Measurements from ENCODE around the gene ICAM2.
A peak's percentile ranks its signal among the peaks of the same experiment; 100 is the strongest.
"Not testable (repeated sequence)": the region's sequence is repeated elsewhere in the genome, so short reads cannot be mapped to it uniquely, and the experiment has no call there.

Gene ICAM2

DNA sequence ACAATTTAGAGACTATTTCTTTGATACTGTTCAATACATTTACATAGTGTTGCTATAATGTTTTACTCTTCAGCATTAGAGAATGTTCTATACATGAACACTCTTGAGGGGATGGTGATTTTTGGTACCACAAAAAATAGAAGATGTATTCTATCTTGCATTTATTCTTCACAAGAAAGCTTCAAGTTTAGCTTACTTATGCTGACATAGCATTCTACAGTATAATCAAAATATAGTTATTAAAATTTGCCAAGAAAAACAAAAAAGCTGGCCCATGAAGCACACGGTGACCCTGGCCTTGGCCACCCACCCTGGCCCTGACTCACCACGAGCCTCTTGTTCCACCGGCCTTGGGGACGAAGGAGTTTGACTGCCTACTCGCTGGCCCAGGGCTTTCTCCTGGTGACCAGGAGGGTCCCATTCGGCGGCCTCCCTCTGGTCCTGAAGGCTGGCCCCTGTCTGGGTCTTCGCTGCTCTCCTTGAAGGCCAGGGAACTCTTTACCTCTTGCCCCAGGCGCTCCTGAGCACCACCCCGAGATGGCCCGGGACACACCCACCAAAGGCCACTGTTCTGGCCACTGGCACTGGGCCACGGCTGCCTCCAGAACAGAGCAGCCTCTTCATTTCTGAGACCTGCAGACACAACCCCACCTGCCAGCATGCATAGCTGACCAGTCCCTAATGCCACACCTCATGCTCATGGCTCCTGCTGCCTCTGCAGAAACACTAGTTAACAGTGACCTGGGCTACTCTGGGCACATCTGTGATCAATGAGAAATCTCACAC, 22.5 kb upstream of the ICAM2 start:
- DNase-seq = no peak

DNA sequence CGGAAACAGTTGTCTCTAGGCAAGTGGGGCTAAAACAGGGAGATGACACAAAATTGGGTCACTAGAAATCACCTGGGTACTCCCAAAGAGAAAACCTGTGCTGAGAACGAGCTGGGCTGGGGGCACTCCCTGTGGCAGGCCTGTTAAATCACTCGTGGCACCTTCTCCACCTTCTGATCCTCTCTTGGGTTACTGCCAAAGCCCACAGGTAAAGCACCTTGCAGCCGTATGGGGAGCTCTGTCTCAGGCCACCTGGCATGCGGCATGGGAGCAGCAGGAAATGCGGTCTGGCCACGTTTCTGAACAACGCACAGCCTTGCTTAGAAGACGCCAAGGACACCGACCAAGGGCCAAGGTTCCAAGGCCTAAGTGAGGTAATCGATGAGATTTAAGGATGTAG, 21.5 kb upstream of the ICAM2 start:
- DNase-seq = no peak

DNA sequence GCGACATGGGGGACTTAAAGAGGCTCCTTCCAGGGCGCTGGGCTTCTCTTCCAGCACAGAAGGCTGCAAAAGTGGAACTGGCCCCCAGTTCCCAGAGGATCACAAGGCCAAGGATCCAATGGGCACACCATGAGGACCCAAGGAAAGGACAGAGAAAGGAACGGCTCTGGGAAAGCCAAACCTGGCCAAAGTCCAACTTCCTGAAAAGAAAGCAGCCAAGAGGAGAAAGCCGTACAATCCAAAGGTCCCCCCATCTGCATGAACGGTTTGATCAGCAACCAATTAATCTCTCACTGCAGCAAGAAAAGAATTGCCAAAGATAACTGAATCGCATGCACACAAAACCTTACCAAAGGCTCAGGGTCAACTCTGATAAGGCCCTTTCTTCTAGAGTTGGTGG, 19.8 kb upstream of the ICAM2 start:
- no peak for DNase-seq

DNA sequence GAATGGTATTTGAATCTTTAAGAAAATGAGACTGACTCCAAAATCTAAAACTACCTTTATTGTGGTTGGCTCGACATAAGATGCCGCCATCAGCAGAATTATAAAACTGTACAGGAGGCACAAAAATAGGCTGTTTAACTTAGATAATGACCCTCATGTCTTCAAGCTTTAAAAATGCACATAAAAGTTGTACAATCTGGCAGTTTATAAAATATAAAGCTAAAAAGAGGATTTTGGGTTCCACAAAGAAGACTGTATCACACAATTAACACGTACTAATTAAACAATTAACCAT, 18.6 kb upstream of the ICAM2 start:
- no peak for DNase-seq

DNA sequence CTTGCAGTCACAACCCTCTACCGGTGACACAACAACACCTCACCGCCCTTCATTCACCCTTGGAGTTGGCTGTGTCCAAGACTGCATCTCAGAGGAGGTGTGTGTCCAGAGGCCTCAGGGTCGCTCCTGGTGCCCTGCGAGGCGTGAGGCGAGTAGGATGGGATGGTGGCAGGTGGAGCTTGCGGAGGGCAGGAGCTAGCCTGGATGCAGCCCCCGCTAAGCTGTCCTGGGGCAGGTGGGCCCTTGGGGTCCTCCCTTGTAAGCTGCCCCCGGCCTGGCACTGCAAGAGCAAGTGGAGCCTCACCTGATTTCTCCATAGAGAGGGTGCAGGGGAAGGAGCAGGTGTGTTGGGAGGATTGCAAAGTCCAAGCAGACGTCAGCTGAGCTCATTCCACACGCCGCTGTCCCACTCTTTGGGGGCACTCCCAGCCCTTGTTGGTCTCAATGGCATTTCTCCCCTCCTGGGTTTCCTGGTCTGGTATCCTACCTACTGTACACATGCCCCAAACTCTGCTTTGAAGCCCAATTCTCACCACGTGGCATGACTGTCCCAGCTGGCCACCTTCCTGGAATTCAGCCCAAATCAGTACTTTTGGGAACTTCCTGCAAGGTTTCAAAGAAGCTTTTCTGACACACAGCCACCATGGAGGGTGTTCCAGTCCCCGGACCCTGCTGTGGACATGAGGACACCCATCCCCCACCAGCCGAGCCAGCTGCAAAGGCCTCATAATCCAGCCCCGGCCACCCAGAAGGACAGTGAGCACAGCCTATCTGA, 18.1 kb upstream of the ICAM2 start:
- no peak for DNase-seq

DNA sequence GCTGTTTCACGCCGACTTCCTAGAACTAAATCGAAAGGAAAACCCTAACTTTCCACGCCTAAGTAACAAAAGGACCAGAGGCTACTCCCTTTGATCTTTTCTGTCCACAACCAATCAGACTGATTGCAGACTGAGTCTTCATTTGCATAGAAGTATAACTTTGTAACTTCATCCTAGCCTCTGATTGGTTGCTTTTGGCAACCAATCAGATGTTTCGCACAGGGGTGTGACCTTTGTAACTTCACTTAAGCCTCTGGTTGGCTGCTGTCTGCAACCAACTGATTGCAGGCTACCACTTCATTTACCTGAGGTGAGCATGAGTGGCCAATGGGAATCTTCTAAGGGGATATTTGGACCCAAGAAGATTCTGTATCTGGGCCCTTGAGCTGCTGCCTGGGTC, 17.4 kb upstream of the ICAM2 start:
- DNase-seq = no peak

GRCh38 chr17:64037180-64037579, 16.7 kb upstream of the ICAM2 start:
- no peak for DNase-seq

DNA sequence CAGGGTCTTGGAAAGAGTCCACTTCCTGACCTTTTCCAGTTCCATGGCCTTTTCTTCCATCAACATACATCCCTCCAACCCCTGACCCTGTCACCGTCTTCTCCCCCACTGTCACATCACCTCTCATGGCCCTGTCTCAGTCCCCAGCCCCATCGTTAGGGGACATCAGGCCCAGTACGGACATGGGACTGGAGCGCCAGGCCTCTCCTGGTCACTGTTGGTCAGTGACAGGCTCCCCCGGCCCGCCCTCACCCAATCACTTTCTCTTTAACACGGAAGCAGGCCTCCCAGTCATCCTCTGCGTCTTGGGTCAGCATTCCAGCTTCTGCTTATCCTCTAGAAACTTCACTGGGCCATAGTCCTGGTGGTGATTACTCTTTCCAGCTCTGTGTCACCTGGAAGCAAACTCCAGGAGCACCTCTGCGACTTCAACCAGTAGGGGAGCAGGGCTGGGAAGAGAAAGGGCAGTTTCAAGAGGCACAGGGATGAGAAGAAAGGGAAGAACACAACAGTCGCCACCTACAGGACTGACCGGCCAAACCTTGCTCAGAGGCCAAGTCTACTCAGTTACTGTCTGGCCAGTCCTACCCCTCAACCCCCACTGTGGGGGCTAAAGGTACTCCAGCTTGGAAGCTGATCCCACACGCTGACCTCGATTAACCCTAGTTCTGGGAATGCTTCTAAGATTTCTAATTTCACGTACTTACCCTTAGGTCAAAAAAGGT, 15.9 kb upstream of the ICAM2 start:
- DNase-seq = no peak

DNA sequence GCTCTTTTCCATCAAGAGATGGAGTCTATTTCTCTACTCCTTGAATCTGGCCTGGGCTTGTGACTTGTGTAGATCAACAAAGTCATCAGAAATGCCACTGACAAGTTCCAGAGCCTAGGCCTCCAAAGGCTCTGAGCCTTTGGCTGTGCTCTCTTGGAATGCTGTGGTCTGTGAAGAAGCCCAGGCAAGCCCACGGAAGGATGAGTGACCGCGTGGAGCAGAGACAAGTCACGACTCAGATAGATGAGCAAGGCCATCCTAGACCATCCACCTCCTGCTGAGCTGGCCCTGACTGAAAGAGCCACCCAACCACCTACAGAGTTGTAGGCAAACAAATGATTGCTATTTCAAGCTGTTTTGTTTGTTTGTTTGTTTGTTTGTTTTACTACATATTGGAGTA, 11.6 kb upstream of the ICAM2 start:
- no peak for DNase-seq

DNA sequence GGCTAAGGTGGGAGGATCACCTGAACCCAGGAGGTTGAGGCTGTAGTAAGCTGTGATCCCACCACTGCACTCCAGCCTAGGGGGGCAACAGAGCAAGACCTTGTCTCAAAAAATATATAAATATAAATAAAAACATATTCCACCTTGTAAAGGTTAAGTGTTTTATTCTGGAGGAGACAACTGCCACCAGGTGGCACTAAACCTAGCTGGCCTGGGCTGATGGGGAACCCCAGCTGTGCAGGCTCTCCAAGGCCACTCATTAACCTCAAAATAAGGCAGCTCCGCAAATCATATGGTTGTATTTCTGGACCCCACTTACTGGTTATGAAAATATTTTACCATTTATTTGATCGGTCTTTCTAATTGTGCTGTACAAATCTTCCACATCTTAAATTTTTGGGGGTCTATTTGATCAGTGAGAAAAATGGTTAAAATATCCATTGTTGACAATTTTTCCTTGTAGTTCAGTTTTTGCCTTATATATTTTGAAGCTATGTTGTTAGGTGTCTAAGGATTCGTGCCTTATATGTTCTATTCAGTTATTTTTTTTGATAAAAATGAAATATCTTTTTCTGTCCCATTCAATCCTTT, 8.5 kb upstream of the ICAM2 start:
- DNase-seq = peak; percentile 15 to 66

DNA sequence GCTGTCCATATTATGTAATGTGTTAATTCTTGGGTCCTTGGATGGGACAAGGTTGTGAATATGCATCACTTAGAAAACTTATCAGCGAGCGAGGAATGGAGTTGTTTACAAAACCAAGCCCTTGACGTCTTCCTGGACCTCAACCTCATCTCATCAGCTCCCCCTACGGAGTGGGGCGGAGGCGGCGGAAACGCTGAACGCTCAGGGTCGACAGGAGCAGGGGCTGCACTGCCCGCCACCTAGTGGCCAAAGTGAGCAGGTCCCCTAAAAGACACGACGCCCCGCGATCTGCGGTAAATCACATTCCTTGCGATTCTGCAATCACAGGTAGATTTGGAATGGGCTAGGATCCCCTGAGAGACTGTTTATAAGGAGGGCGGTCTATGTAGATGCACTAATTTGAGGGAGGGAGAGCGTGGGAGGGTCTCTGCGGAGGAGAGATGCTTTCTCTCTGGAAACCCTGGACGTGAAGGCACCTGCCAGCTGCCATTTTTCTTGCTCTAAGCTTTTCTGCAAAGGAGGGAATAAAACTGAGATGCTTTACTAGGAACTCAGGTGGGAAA, 5.4 kb upstream of the ICAM2 start:
- DNase-seq = peak; percentile 33 to 86

DNA sequence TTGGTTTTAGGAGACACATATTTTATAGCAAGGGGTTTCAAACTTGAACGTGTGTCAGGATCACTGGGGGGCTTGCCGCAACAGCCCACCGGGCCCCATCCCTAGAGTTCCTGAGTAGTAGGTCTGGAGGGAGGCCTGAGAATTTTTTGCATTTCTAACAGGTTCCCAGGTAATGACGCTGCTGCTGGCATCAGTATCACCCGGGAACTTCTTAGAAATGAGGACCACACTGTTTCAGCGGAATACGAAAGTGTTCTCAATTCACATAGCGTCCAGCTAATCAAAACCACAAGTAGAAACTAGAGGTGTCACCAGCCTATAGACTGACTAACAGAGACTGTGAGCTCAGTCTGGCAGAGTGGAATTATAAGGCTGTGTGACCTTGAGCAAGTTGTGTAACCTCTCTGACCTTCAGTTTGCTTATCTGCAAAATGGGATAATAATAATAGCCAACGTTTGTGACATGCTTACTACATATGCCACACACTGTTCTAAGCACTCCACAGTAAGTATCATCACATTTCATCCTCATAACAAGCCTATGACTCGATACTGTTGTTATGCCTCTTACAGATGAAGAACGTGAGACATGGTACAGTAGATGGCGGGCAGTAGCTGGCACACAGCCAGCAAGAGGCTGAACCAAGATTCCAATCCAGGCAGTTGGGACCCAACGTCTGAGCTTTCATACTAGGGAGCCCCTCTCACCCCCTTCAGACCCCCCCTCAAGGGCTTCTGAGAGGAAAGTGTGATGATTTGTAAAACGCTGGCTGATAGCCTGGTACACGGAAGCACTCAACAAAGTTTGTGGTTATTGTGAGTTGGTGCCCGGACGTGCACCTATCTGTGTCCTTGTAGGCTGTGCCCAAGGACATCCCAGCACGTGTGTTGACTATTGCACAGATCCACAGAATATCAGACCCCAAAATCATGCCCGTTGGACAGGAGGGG, 4.6 kb upstream of the ICAM2 start:
- DNase-seq = no peak

DNA sequence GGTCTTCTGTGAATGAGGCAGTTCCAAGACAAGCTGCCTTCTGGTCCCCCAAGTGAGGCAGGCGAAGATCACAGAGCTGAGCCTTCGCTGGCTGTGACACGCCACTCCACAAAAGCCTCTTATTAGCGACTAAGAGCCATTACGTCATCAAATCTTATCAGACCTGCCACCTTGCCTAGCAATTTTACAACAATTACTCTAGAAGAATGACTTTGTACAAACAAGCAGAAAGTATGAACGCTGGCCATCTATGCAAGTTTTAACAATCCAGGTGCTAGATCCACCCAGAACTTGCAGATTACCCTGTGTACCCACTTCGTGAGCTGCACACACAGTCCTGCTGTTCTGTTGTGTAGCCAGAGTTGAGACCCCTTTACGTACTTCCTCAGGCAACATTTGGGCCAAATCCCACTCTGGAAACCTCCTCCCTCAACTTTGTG, 3.8 kb upstream of the ICAM2 start:
- no peak for DNase-seq

DNA sequence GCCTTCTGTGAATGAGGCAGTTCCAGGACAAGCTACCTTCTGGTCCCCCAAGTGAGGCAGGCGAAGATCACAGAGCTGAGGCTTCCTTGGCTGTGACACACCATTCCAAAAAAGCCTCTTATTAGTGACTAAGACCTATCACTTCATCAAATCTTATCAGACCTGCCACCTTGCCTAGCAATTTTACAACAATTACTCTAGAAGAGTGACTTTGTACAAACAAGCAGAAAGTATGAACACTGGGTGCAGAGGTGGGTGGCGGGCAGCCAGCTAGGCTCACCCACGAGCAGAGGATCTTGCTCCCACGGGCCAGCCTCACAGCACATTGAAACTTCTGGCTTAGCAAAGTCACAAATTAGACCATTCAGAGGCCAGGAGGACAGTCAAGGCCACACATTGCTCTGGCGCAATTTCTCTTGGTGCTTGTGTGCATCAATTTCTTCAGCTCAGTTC, 2.2 kb upstream of the ICAM2 start:
- DNase-seq = no peak

GRCh38 chr17:64019551-64019961, 877 bp downstream of the ICAM2 start:
- not testable (repeated sequence) for DNase-seq

DNA sequence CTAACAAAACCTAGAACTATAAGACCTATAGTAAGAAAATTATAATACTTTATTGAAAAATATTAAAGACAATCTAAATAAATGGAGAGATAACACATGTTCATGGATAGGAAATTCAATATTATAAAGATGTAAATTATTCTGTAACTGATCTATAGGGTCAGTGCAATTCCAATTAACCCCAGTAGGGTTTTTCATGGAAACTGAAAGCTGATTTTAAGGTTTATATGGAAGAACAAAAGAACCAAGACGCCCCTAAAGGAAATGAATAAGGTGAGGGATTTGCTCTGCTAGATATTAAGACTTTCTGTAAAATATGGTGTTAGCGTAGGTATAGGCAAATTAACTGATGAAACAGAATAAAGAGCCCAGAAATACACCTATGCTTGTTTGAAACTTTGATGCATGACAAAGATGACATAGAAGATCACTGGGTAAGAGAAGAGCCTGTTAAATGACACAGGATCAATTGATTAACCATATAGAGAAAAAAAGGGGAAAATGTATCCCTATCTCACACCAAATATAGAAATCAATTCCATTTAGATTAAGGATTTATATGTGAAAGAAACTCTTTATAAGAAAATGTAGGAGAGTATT, 3.0 kb downstream of the ICAM2 start:
- no peak for DNase-seq

DNA sequence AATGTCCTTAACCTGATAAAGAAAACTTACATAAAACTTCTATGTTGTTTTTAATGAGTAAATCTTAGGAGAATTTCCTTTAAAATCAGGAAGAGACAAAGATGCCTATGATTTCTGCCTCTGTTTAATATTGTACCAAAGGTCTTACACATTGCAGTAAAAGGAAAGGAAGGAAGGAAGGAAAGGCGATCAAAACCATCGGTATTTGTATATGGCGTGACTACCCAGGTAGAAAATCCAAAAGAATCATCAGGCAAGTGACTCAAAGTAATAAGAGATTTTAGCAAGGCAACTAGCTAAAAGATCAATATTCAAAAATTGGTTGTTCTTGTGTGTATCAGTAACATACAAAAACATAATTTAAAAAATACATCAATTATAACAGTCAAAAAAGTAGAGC, 3.5 kb downstream of the ICAM2 start:
- no peak for DNase-seq

- DNase-seq = no peak
Observed at GRCh38 chr17:64016231-64016784, 4.1 kb downstream of the ICAM2 start.

DNA sequence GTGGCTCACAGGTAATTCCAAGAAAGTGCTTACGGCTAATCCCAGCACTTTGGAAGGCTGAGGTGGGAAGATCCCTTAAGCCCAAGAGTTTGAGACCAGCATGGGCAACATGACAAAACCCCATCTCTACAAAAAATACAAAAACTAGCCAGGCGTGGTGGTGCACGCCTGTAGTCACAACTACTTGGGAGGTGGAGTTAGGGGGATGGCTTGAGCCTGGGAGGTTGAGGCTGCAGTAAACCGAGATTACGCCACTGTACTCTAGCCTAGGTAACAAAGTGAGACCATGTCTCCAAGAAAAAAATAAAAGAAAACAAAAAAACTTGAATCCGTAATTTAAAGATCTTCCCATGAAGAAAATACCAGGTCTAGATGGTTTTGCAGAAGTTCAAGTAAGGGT, 5.0 kb downstream of the ICAM2 start:
- DNase-seq = no peak

DNA sequence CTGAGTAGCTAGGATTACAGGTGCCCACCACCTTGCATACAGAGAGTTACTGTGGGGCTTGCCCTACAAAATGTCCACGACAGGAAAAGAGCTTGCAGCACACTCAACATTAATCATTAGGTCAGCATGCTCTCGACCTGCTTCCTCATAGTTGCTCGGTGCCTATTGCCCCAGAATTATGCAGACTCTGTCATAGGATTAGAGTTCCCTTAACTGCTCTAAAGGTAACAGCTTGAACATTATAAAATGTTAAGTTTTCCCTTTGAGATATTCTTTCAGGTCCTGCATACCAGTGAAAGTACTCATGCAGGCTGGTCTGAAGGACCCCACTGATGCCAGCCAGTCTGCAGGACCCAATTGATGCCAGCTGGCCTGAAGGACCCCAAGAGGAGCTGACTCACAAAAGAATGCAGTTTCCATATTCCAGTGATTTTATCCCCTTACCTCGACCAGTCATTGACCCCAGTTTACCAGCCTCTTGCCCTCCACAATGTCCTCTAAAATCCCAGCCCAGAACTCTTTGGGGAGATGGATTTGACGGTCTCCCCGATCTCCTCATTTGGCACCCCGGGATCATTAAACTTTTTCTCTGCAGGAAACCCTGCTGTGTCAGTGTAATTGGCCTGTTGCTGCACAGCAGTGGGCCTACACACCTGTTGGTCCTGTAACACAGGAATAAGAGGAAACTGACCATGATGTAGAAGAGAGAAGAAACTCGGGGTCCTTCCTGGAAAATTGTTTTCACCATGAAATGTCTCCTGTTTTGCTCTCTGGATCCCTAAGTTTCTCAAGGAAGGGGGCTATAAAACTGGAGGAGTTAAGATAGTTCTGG, 10.6 kb downstream of the ICAM2 start:
- no peak for DNase-seq
